IMR-90 (cell line): Measurements from ENCODE around the gene WDR27. TPM values are rescaled to one million over a fixed set of nuclear protein-coding genes. Genes with fewer than 3 reads are reported as not detected.

ENCODE experiments used
- ATAC-seq: fragments of 200-7000 bp; cut with Tn5 transposase; 2 replicates; pipeline ENCODE4 v1.9.1; 2020; ENCODE audit warnings: low read depth, mild to moderate bottlenecking, moderate library complexity
- BruUV-seq: library from RNA; stranded (reverse); fragments of 400-500 nt; replicated peaks from 2 replicates; lab custom pipeline; 2021; lab: Mats Ljungman, UMichigan
- CTCF ChIA-PET: fragments of 300-600 bp; formaldehyde crosslinking; extraction: SDS; loops from one replicate; lab custom pipeline; 2021; ENCODE audit warnings: antibody characterized with exemption; lab: Yijun Ruan, JAX
- POLR2A ChIA-PET: fragments of 300-600 bp; sonication (Branson Sonifier 250); formaldehyde crosslinking; loops from one replicate; lab custom pipeline; 2022; ENCODE audit warnings: antibody characterized with exemption; ENCODE audit not compliant: unreplicated experiment; lab: Charles Lee
- DNase-seq: peaks from one replicate; pipeline ENCODE4 v3.0.0; 2013
- H2AFZ ChIP-seq: replicated peaks from 2 replicates; pipeline ENCODE3; 2013; ENCODE audit warnings: low read length, mild to moderate bottlenecking; ENCODE audit not compliant: poor library complexity
- H2AK5ac ChIP-seq: 2 replicates; pipeline ENCODE4 v1.6.1; 2013; ENCODE audit warnings: low read depth, low read length, inconsistent platforms
- H2AK9ac ChIP-seq: replicated peaks from 2 replicates; pipeline ENCODE3; 2013; ENCODE audit warnings: mild to moderate bottlenecking, low read depth, low read length, moderate library complexity; ENCODE audit not compliant: poor library complexity
- H2BK120ac ChIP-seq: 2 replicates; pipeline ENCODE4 v1.6.1; 2013; ENCODE audit warnings: low read depth, low read length, inconsistent platforms
- H2BK15ac ChIP-seq: 3 replicates; pipeline ENCODE4 v1.6.1; 2013; ENCODE audit warnings: low read depth, low read length, inconsistent platforms
- H2BK20ac ChIP-seq: 2 replicates; pipeline ENCODE4 v1.6.1; 2013; ENCODE audit warnings: low read depth, mild to moderate bottlenecking, inconsistent platforms, low read length, moderate library complexity
- H2BK5ac ChIP-seq: 2 replicates; pipeline ENCODE4 v1.6.1; 2013; ENCODE audit warnings: mild to moderate bottlenecking, low read depth, low read length, inconsistent platforms; ENCODE audit not compliant: poor library complexity, severe bottlenecking
- H3K14ac ChIP-seq: replicated peaks from 2 replicates; pipeline ENCODE4 v1.6.1; 2013; ENCODE audit warnings: low read depth, low read length, inconsistent platforms
- H3K18ac ChIP-seq: 2 replicates; pipeline ENCODE4 v1.6.1; 2013; ENCODE audit warnings: low read depth, low read length, control low read depth
- H3K23ac ChIP-seq: 2 replicates; pipeline ENCODE4 v1.6.1; 2013; ENCODE audit warnings: low read depth, low read length, inconsistent platforms
- H3K27ac ChIP-seq: 2 replicates; pipeline ENCODE4 v1.5.1; 2013; ENCODE audit warnings: mild to moderate bottlenecking, control low read depth, low read length; ENCODE audit not compliant: insufficient read depth
- H3K27me3 ChIP-seq: 2 replicates; pipeline ENCODE4 v1.6.1; 2013; ENCODE audit warnings: low read length; ENCODE audit not compliant: control insufficient read depth, insufficient read depth
- H3K36me3 ChIP-seq: 2 replicates; pipeline ENCODE4 v1.6.1; 2013; ENCODE audit warnings: low read length, mixed read lengths; ENCODE audit not compliant: control insufficient read depth, insufficient read depth
- H3K4ac ChIP-seq: 2 replicates; pipeline ENCODE4 v1.6.1; 2013; ENCODE audit warnings: low read depth, low read length, inconsistent platforms
- H3K4me1 ChIP-seq: 2 replicates; pipeline ENCODE4 v1.6.1; 2013; ENCODE audit warnings: low read length, mixed read lengths; ENCODE audit not compliant: control insufficient read depth, insufficient read depth
- H3K4me2 ChIP-seq: 2 replicates; pipeline ENCODE4 v1.6.1; 2013; ENCODE audit warnings: low read depth, mild to moderate bottlenecking, control low read depth, low read length, moderate library complexity
- H3K4me3 ChIP-seq: 2 replicates; pipeline ENCODE4 v1.5.1; 2013; ENCODE audit warnings: low read depth, mild to moderate bottlenecking, control low read depth, low read length, moderate library complexity; ENCODE audit not compliant: insufficient read depth
- H3K56ac ChIP-seq: 2 replicates; pipeline ENCODE4 v1.6.1; 2013; ENCODE audit warnings: low read length, inconsistent platforms; ENCODE audit not compliant: insufficient read depth; ENCODE audit errors: extremely low read depth
- H3K79me1 ChIP-seq, 2 experiments: 2 replicates each; pipeline ENCODE4 v1.6.1; 2013; ENCODE audit warnings: low read length in 2 of 2, inconsistent platforms in 1 of 2, low read depth in 1 of 2
- H3K9ac ChIP-seq: 2 replicates; pipeline ENCODE4 v1.6.1; 2013; ENCODE audit warnings: low read depth, low read length, control low read depth
- H3K9me1 ChIP-seq: 2 replicates; pipeline ENCODE4 v1.6.1; 2013; ENCODE audit warnings: low read length, inconsistent platforms; ENCODE audit not compliant: insufficient read depth
- H3K9me3 ChIP-seq: 2 replicates; pipeline ENCODE4 v1.6.1; 2013; ENCODE audit warnings: low read length; ENCODE audit not compliant: control insufficient read depth, insufficient read depth
- H4K20me1 ChIP-seq: 2 replicates; pipeline ENCODE4 v1.6.1; 2013; ENCODE audit warnings: low read length, inconsistent platforms; ENCODE audit not compliant: insufficient read depth
- H4K5ac ChIP-seq: 2 replicates; pipeline ENCODE4 v1.6.1; 2013; ENCODE audit warnings: mild to moderate bottlenecking, low read depth, low read length, control low read depth
- H4K8ac ChIP-seq, 2 experiments: 2 replicates each; pipeline ENCODE4 v1.6.1; 2013; ENCODE audit warnings: low read depth in 2 of 2, low read length in 2 of 2, control low read depth in 1 of 2, inconsistent platforms in 1 of 2
- H4K91ac ChIP-seq: 2 replicates; pipeline ENCODE4 v1.6.1; 2013; ENCODE audit warnings: low read depth, low read length, inconsistent platforms; ENCODE audit not compliant: insufficient read depth
- BHLHE40 ChIP-seq: fragments of 150-350 bp; IDR thresholded peaks from 2 replicates; pipeline ENCODE4 v1.6.1; 2016; ENCODE audit warnings: mild to moderate bottlenecking, low read depth, low read length
- CEBPB ChIP-seq: IDR thresholded peaks from 2 replicates; pipeline ENCODE4 v1.6.1; 2012; ENCODE audit warnings: low read depth, low read length, improper control_type of control experiment
- CHD1 ChIP-seq: IDR thresholded peaks from 2 replicates; pipeline ENCODE4 v1.6.1; 2012; ENCODE audit warnings: low read depth, low read length, improper control_type of control experiment
- FOS ChIP-seq: fragments of 150-350 bp; IDR thresholded peaks from 2 replicates; pipeline ENCODE4 v1.6.1; 2016; ENCODE audit warnings: low read depth, low read length
- MAFK ChIP-seq: IDR thresholded peaks from 2 replicates; pipeline ENCODE4 v1.6.1; 2012; ENCODE audit warnings: low read depth, low read length, improper control_type of control experiment
- MAZ ChIP-seq: IDR thresholded peaks from 2 replicates; pipeline ENCODE4 v1.6.1; 2012; ENCODE audit warnings: low read depth, mild to moderate bottlenecking, low read length, improper control_type of control experiment, moderate library complexity, borderline replicate concordance
- MXI1 ChIP-seq: IDR thresholded peaks from 2 replicates; pipeline ENCODE4 v1.6.1; 2012; ENCODE audit warnings: low read depth, mild to moderate bottlenecking, low read length, moderate library complexity, borderline replicate concordance
- NFE2L2 ChIP-seq: fragments of 150-350 bp; IDR thresholded peaks from 2 replicates; pipeline ENCODE4 v1.6.1; 2016; ENCODE audit warnings: low read depth, mild to moderate bottlenecking, low read length
- POLR2A ChIP-seq: IDR thresholded peaks from 2 replicates; pipeline ENCODE4 v1.6.1; 2012; ENCODE audit warnings: mild to moderate bottlenecking, low read depth, low read length
- RAD21 ChIP-seq: IDR thresholded peaks from 2 replicates; pipeline ENCODE4 v1.6.1; 2012; ENCODE audit warnings: low read length, improper control_type of control experiment
- RCOR1 ChIP-seq: IDR thresholded peaks from 2 replicates; pipeline ENCODE4 v1.6.1; 2012; ENCODE audit warnings: mild to moderate bottlenecking, low read length, improper control_type of control experiment; ENCODE audit not compliant: insufficient replicate concordance
- RFX5 ChIP-seq: IDR thresholded peaks from 2 replicates; pipeline ENCODE4 v1.8.0; 2012; ENCODE audit warnings: low read depth, mild to moderate bottlenecking, low read length, moderate library complexity
- SMC3 ChIP-seq: fragments of 150-350 bp; IDR thresholded peaks from 2 replicates; pipeline ENCODE4 v1.6.1; 2016; ENCODE audit warnings: low read depth, mild to moderate bottlenecking, antibody characterized with exemption, low read length, moderate library complexity
- WGBS, 2 experiments: methylation state at CpG; one replicate each; pipeline versions ENCODE4 v1.1.5 to v1.1.7; 2013; ENCODE audit warnings: missing lambda C conversion rate in 2 of 2; ENCODE audit not compliant: insufficient read length in 1 of 2; ENCODE audit errors: extremely low coverage in 2 of 2; 5-methylcytosine and 5-hydroxymethylcytosine counted together
- dilution Hi-C: fragments of 300-500 bp; cut with HindIII; formaldehyde crosslinking; loops from one replicate; pipeline ENCODE4 v1.14.3; 2018; ENCODE audit warnings: low sequenced_read_pairs; ENCODE audit not compliant: unreplicated experiment
- in situ Hi-C: fragments of 300-500 bp; cut with MboI; formaldehyde crosslinking; loops from 3 replicates; pipeline ENCODE4 v1.14.3; 2019; ENCODE audit warnings: low sequenced_read_pairs, inconsistent platforms, mixed read lengths
- intact Hi-C: fragments of 100-400 bp; cut with micrococcal nuclease; formaldehyde crosslinking; loops from 2 replicates; pipeline ENCODE4 v1.10.0; 2022
- polyA plus RNA-seq, 3 experiments: library from polyadenylated mRNA; depleted of rRNA; stranded (reverse); fragments of >200 nt; gene quantifications; 2 replicates each; pipeline ENCODE4 v1.2.3, GENCODE V29; 2012; ENCODE audit warnings: low replicate concordance in 1 of 3
- total RNA-seq: library from RNA; depleted of rRNA; stranded (reverse); fragments of >200 nt; gene quantifications from 2 replicates; pipeline ENCODE4 v1.2.3, GENCODE V29; 2012
- TF ChIP-seq, protein P1 (sequence below): fragments of 150-350 bp; IDR thresholded peaks from 2 replicates; pipeline ENCODE4 v1.6.1; 2016; ENCODE audit warnings: low read depth, mild to moderate bottlenecking, low read length, moderate library complexity, borderline replicate concordance
- TF ChIP-seq, protein P2 (sequence below): conservative IDR thresholded peaks from 2 replicates; pipeline ENCODE4 v1.5.1; 2012; ENCODE audit warnings: mild to moderate bottlenecking, low read depth, low read length, improper control_type of control experiment
- TF ChIP-seq, protein P3 (sequence below): fragments of 150-350 bp; IDR thresholded peaks from 2 replicates; pipeline ENCODE4 v1.6.1; 2017; ENCODE audit warnings: mild to moderate bottlenecking, antibody characterized with exemption, low read length, low read depth

Gene WDR27
- total and polyA plus RNA-seq, 2 of the 4 experiments (the other 2 are of a cell fraction), result 7.0 to 18.5 TPM

DNA sequence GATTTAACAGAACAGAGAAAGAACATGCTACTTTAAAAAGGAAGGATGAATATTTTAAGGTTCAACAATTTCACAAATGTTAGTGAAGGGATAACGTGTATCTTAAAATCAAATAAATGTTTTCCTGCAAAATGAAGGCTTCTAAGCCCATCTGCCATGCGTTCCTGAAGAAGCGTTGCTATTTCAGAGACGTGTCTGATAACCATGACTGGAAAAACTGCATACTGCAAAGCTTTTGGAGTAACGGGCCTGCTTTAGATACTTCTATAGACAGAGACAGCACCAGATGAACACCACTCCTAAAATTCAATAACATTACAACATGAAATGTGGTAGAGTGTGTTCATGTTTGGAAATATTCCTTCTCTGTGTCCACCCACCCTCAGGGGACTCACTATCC, 126.0 kb downstream of the WDR27 start:
- no peak overlapping the region for H3K4me3 ChIP-seq
- dilution Hi-C loops, result no loop called here
- H4K8ac ChIP-seq, result no peak overlapping the region
- ChIA-PET POLR2A (no interaction called here), CTCF (no interaction called here)
- H2AK9ac ChIP-seq, result no peak overlapping the region
- no peak overlapping the region for H4K5ac ChIP-seq
- no peak overlapping the region for H3K14ac ChIP-seq
- TF ChIP-seq MXI1 (no peak), NFE2L2 (no peak), BHLHE40 (no peak), FOS (no peak), SMC3 (no peak), CEBPB (no peak), RCOR1 (no peak), MAFK (no peak), CHD1 (no peak), POLR2A (no peak), RFX5 (no peak), MAZ (no peak), RAD21 (no peak)
- TF ChIP-seq, protein P1, sequence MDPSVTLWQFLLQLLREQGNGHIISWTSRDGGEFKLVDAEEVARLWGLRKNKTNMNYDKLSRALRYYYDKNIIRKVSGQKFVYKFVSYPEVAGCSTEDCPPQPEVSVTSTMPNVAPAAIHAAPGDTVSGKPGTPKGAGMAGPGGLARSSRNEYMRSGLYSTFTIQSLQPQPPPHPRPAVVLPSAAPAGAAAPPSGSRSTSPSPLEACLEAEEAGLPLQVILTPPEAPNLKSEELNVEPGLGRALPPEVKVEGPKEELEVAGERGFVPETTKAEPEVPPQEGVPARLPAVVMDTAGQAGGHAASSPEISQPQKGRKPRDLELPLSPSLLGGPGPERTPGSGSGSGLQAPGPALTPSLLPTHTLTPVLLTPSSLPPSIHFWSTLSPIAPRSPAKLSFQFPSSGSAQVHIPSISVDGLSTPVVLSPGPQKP, result no peak
- TF ChIP-seq, protein P2, sequence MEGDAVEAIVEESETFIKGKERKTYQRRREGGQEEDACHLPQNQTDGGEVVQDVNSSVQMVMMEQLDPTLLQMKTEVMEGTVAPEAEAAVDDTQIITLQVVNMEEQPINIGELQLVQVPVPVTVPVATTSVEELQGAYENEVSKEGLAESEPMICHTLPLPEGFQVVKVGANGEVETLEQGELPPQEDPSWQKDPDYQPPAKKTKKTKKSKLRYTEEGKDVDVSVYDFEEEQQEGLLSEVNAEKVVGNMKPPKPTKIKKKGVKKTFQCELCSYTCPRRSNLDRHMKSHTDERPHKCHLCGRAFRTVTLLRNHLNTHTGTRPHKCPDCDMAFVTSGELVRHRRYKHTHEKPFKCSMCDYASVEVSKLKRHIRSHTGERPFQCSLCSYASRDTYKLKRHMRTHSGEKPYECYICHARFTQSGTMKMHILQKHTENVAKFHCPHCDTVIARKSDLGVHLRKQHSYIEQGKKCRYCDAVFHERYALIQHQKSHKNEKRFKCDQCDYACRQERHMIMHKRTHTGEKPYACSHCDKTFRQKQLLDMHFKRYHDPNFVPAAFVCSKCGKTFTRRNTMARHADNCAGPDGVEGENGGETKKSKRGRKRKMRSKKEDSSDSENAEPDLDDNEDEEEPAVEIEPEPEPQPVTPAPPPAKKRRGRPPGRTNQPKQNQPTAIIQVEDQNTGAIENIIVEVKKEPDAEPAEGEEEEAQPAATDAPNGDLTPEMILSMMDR, result no peak
- TF ChIP-seq, protein P3, sequence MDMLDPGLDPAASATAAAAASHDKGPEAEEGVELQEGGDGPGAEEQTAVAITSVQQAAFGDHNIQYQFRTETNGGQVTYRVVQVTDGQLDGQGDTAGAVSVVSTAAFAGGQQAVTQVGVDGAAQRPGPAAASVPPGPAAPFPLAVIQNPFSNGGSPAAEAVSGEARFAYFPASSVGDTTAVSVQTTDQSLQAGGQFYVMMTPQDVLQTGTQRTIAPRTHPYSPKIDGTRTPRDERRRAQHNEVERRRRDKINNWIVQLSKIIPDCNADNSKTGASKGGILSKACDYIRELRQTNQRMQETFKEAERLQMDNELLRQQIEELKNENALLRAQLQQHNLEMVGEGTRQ, result no peak
- DNase-seq (no peak), ATAC-seq (no peak)
- no peaks in the 10 kb centered on the region; the same call in 1 of the 2 replicates for H4K20me1 ChIP-seq
- no peak overlapping the region for H2AK5ac ChIP-seq
- H2BK120ac ChIP-seq, result no peak overlapping the region
- no peak overlapping the region for H3K27ac ChIP-seq
- H3K79me1 ChIP-seq, result no peaks in the 10 kb centered on the region
- H3K9me3 ChIP-seq, result no peaks in the 10 kb centered on the region
- no peak overlapping the region for H3K4me2 ChIP-seq
- H3K4ac ChIP-seq, result no peak overlapping the region
- H3K4me1 ChIP-seq, result peaks cover 3% of the 10 kb centered on the region
- H2BK5ac ChIP-seq, result no peak overlapping the region
- no peak overlapping the region for H3K23ac ChIP-seq
- no TSS peak for BruUV-seq
- H3K9me1 ChIP-seq, result peaks cover 3% of the 10 kb centered on the region; the same call in 1 of the 2 replicates
- H3K27me3 ChIP-seq, result no peaks in the 10 kb centered on the region
- intact Hi-C loops, result no loop called here
- no peak overlapping the region for H2BK20ac ChIP-seq
- no peak overlapping the region for H3K9ac ChIP-seq
- H2BK15ac ChIP-seq, result no peak overlapping the region
- no peak overlapping the region for H3K18ac ChIP-seq
- no peak overlapping the region for H3K56ac ChIP-seq
- WGBS, 2 experiments, result 93% methylated on average over 3 of the region's 5 CpGs; no CpG with 5 or more reads in 1 of the 2 experiments
- H3K36me3 ChIP-seq, result peaks cover 1% of the 10 kb centered on the region
- H4K91ac ChIP-seq, result no peak overlapping the region
- H2AFZ ChIP-seq, result no peak overlapping the region
- in situ Hi-C loops, result no loop called here
